ENCODE results near the gene KCNK17. TPM values are rescaled to one million over a fixed set of nuclear protein-coding genes. Genes with fewer than 3 reads are reported as not detected.

Gene KCNK17
- total and polyA plus RNA-seq, 12 donors: 0.13 to 0.39 (median 0.19) TPM; not detected in 6

DNA sequence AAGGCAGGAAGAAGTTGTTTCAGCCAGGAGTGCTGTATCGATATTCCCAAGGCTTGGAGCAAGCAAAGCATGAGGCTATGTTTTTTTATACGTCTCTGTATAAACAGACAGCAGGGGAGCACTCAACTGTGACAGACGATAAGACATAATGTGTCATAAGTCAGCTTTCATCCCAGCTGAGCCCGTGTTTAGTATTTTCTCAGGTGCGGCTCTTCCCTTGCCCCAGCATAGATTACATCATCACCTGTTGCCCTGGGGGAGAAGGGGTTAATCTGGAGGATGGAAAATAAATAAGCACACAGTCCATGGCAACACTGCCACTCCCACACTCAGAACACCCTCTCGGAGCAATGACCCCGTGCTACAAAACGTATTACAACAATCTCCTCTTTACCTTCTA is 62.8 kb downstream of the KCNK17 start:
- TF ChIP-seq, protein P1, sequence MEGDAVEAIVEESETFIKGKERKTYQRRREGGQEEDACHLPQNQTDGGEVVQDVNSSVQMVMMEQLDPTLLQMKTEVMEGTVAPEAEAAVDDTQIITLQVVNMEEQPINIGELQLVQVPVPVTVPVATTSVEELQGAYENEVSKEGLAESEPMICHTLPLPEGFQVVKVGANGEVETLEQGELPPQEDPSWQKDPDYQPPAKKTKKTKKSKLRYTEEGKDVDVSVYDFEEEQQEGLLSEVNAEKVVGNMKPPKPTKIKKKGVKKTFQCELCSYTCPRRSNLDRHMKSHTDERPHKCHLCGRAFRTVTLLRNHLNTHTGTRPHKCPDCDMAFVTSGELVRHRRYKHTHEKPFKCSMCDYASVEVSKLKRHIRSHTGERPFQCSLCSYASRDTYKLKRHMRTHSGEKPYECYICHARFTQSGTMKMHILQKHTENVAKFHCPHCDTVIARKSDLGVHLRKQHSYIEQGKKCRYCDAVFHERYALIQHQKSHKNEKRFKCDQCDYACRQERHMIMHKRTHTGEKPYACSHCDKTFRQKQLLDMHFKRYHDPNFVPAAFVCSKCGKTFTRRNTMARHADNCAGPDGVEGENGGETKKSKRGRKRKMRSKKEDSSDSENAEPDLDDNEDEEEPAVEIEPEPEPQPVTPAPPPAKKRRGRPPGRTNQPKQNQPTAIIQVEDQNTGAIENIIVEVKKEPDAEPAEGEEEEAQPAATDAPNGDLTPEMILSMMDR (IDR thresholded peaks at IDR 0.05): no peak
- H3K36me3 ChIP-seq: no peaks in the 10 kb centered on the region

DNA sequence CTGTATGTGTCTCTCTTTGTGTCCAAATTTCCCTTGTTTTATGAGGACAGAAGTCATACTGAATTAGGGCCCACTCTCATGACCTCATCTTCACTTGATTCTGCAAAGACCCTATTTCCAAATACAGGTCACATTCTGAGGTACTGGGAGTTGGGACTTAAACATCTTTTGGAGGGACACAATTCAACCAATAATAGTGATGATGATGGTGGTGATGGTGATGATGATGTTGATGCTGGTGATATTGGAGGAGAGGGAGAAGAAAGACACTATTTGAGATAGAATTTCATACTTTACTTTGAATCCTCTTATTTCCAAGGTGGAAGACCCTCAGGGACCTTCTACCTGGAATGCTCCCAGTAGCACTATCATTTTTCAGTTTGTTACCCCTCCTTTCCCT is 63.7 kb downstream of the KCNK17 start:
- Histone ChIP-seq H3K36me3 (no peaks in the 10 kb centered on the region), H3K4me1 (no peaks in the 10 kb centered on the region), H3K27ac (no peak overlapping the region), H3K9me3 (peaks cover 0 to 8% (median 0%) of the 10 kb centered on the region in 11 donors), H3K27me3 (peaks cover 0 to 6% (median 0%) of the 10 kb centered on the region in 7 donors), H3K4me3 (no peak overlapping the region)
- intact Hi-C loops (cut with DNase I): no loop called here
- DNase-seq: no peak
- TF ChIP-seq, protein P1 (IDR thresholded peaks at IDR 0.05): no peak
- no peak for ATAC-seq

More for the DNA sequence above, 62.8 kb downstream of the KCNK17 start:
- Histone ChIP-seq H3K9me3 (peaks cover 0 to 8% (median 0%) of the 10 kb centered on the region in 11 donors), H3K27me3 (peaks cover 0 to 6% (median 0%) of the 10 kb centered on the region in 7 donors), H3K27ac (no peak overlapping the region), H3K4me3 (no peak overlapping the region), H3K4me1 (no peaks in the 10 kb centered on the region)
- ATAC-seq: no peak
- intact Hi-C loops (cut with DNase I): no loop called here
- WGBS, 2 donors: 31 to 32% methylated on average over 8 of the region's 8 CpGs
- DNase-seq: no peak

DNA sequence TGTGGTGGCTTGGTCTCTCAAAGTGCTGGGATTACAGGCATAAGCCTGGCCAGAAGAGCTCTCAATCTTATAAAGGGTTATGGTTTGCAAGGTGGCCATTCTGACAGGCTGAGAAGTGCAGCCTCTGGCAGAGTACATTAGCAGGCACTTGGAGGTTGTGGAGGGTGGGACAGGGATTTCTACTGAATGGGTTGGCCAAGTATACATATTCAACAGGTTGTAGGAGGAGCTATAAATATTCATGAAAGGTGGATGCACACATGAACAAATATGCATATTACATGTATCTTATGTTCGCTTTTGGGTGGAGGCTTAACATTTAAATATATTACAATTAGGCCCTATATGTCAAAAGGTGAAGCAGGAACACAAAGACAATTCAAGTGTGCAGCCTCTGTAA is 64.9 kb downstream of the KCNK17 start:
- Histone ChIP-seq H3K4me1 (no peaks in the 10 kb centered on the region), H3K9me3 (no peaks in the 10 kb centered on the region), H3K27ac (no peak overlapping the region), H3K4me3 (no peak overlapping the region), H3K27me3 (peaks cover 0 to 6% (median 0%) of the 10 kb centered on the region in 7 donors), H3K36me3 (no peaks in the 10 kb centered on the region)
- TF ChIP-seq, protein P1 (IDR thresholded peaks at IDR 0.05): no peak
- intact Hi-C loops (cut with DNase I): no loop called here
- WGBS, 2 donors: 88 to 98% methylated on average over 1 of the region's 1 CpG
- DNase-seq (no peak), ATAC-seq (no peak)

Other genes starting within 250 kb of the KCNK17 start
- gene SAYSD1, start 199.2 kb downstream of the KCNK17 start, total RNA-seq: 10 to 100 TPM in 1 of 10 donors, 1 to 10 TPM in 9; 6.4 to 10.4 (median 8.9) TPM
- 10 to 100 TPM in 1 of 2 donors, 1 to 10 TPM in 1; 7.3 to 11.5 TPM for gene SAYSD1, start 199.2 kb downstream of the KCNK17 start, polyA plus RNA-seq
- gene KCNK5, start 84.9 kb downstream of the KCNK17 start, total RNA-seq: 1 to 10 TPM in 1 of 10 donors, under 1 TPM in 8, not detected in 1; 0.06 to 1.1 (median 0.21) TPM
- under 1 TPM; 0.33 to 0.66 TPM for gene KCNK5, start 84.9 kb downstream of the KCNK17 start, polyA plus RNA-seq
- gene KCNK16, start 8.3 kb upstream of the KCNK17 start, total RNA-seq: not detected
- not detected for gene KCNK16, start 8.3 kb upstream of the KCNK17 start, polyA plus RNA-seq